Right lobe of liver (tissue), 6 donors: ENCODE measurements around the gene ASPRV1. TPM values are rescaled to one million over a fixed set of nuclear protein-coding genes. Genes with fewer than 3 reads are reported as not detected.

ENCODE experiments used
- ATAC-seq, 4 donors: fragments of 200-7000 bp; cut with Tn5 transposase; one replicate each; pipeline ENCODE4 v1.9.1; 2020; ENCODE audit warnings: mild to moderate bottlenecking in 4 of 4, moderate library complexity in 4 of 4
- DNase-seq, 3 donors: peaks; one replicate each; pipeline ENCODE4 v3.0.0-alpha.2; 2020
- H3K27ac ChIP-seq, 3 donors: fragments of 200-600 bp; one replicate each; pipeline ENCODE4 v1.8.0; 2022
- H3K27me3 ChIP-seq, 2 donors: fragments of 200-600 bp; one replicate each; pipeline ENCODE4 v1.8.0; 2022
- H3K36me3 ChIP-seq, 4 donors: fragments of 200-600 bp; sonication (generic) in 1 of 4; one replicate each; pipeline versions ENCODE4 v1.5.1 to v1.8.0; 2017 to 2022; ENCODE audit warnings: control low read depth in 1 of 4
- H3K4me1 ChIP-seq, 4 donors: fragments of 200-600 bp; sonication (generic) in 1 of 4; one replicate each; pipeline versions ENCODE4 v1.5.1 to v1.8.0; 2017 to 2022; ENCODE audit warnings: control low read depth in 1 of 4
- H3K4me3 ChIP-seq, 3 donors: fragments of 200-600 bp; one replicate each; pipeline ENCODE4 v1.8.0; 2022
- H3K9me3 ChIP-seq, 4 donors: fragments of 200-600 bp; sonication (generic) in 1 of 4; one replicate each; pipeline versions ENCODE4 v1.5.1 to v1.8.0; 2017 to 2022; ENCODE audit warnings: control low read depth in 1 of 4
- CTCF ChIP-seq, 4 donors: fragments of 200-600 bp in 3 of 4; fragments of 450-650 bp in 1 of 4; IDR thresholded peaks; one replicate each; pipeline versions ENCODE4 v1.5.1 to v1.8.0; 2016 to 2022; ENCODE audit warnings: antibody characterized with exemption in 4 of 4, mild to moderate bottlenecking in 2 of 4
- POLR2A ChIP-seq: fragments of 450-650 bp; IDR thresholded peaks from one replicate; pipeline ENCODE4 v1.6.1; 2017; ENCODE audit warnings: antibody characterized with exemption, mild to moderate bottlenecking
- WGBS: methylation state at CpG from one replicate; pipeline ENCODE4 v1.1.6; 2018; ENCODE audit warnings: low coverage, low lambda C conversion rate; ENCODE audit not compliant: insufficient coverage; ENCODE audit errors: missing lambda C conversion rate; 5-methylcytosine and 5-hydroxymethylcytosine counted together
- intact Hi-C, 2 donors: fragments of 100-400 bp; cut with DNase I; formaldehyde crosslinking; loops; one replicate each; pipeline versions ENCODE4 v1.11.2 to v1.14.1; 2022
- total RNA-seq, 6 experiments: library from RNA; depleted of rRNA in 2 of 6; stranded (reverse); fragments of >200 nt in 2 of 6; fragmentation: NEBNext Ultra II Directional in 3 of 6; extraction: Animal tissue kit (Norgen Biotek cat#: 25700) in 3 of 6; gene quantifications; one replicate each; pipeline versions ENCODE4 v1.1.0 to v1.2.4, GENCODE V29; 2016 to 2023
- donor health status: DM: no; HTN: yes; CAD: no.
- donor health status: DM: no; HTN: no; CAD: no.
- donor health status: DM: no; HTN: no; CAD: no.
- donor health status: DM: no; HTN: yes; CAD: no.
- donor health status: DM: no; HTN: yes; CAD: no.

The ASPRV1 gene
- total RNA-seq, 6 experiments from 2014 or later: 0.31 to 0.98 (median 0.59) TPM

GRCh38 chr2:69948032-69948962 lies 13.1 kb downstream of the ASPRV1 start:
- H3K4me1 ChIP-seq: no peaks in the 10 kb centered on the region
- 85% methylated on average over 5 of the region's 35 CpGs for WGBS
- H3K4me3 ChIP-seq: no peak overlapping the region
- DNase-seq (no peak), ATAC-seq (peak in 1 of 4 donors; percentile 11)
- no peaks in the 10 kb centered on the region for H3K9me3 ChIP-seq
- no peak overlapping the region for H3K27ac ChIP-seq
- intact Hi-C loops: loop anchor here in 1 of 2 donors (10.0 kb wide), 1 partner anchor 997 kb away; no protein-coding TSS in a partner anchor
- no peaks in the 10 kb centered on the region for H3K36me3 ChIP-seq
- no peaks in the 10 kb centered on the region for H3K27me3 ChIP-seq
- TF ChIP-seq POLR2A: no peak
- TF ChIP-seq CTCF (IDR thresholded peaks at IDR 0.05): no peak

GRCh38 chr2:69947325-69947931 lies 14.0 kb downstream of the ASPRV1 start:
- no peak for TF ChIP-seq POLR2A
- TF ChIP-seq CTCF (IDR thresholded peaks at IDR 0.05): no peak
- no peak for ATAC-seq
- Histone ChIP-seq H3K4me3 (no peak overlapping the region), H3K27me3 (no peaks in the 10 kb centered on the region), H3K36me3 (peaks cover 0 to 7% (median 0%) of the 10 kb centered on the region in 4 donors), H3K27ac (no peak overlapping the region), H3K4me1 (no peaks in the 10 kb centered on the region), H3K9me3 (no peaks in the 10 kb centered on the region)
- DNase-seq: no peak
- intact Hi-C loops: loop anchor here in 1 of 2 donors (10.0 kb wide), 1 partner anchor 997 kb away; no protein-coding TSS in a partner anchor
- WGBS: 70% methylated on average over 4 of the region's 4 CpGs

- no peak overlapping the region for H3K4me3 ChIP-seq
- intact Hi-C loops: loop anchor here in 1 of 2 donors (10.0 kb wide), 1 partner anchor 998 kb away; no protein-coding TSS in a partner anchor
- no peak for DNase-seq
- H3K4me1 ChIP-seq: no peaks in the 10 kb centered on the region
- H3K36me3 ChIP-seq: peaks cover 0 to 11% (median 1%) of the 10 kb centered on the region in 4 donors
- no peaks in the 10 kb centered on the region for H3K9me3 ChIP-seq
- WGBS: 69% methylated on average over 9 of the region's 13 CpGs
- H3K27me3 ChIP-seq: no peaks in the 10 kb centered on the region
- TF ChIP-seq CTCF (IDR thresholded peaks at IDR 0.05): no peak
- no peak for TF ChIP-seq POLR2A
- peak overlapping the region in 1 of 3 donors; percentile 28 for H3K27ac ChIP-seq
- peak; percentile 40 to 57 (median 50) for ATAC-seq
Measured at GRCh38 chr2:69946351-69947324, 14.8 kb downstream of the ASPRV1 start.

- DNase-seq (no peak), ATAC-seq (no peak)
- peak overlapping the region in 2 of 3 donors; percentile 13 to 28 for H3K27ac ChIP-seq
- H3K27me3 ChIP-seq: no peaks in the 10 kb centered on the region
- intact Hi-C loops: loop anchor here in 1 of 2 donors (10.0 kb wide), 1 partner anchor 999 kb away; no protein-coding TSS in a partner anchor
- peaks cover 0 to 16% (median 1%) of the 10 kb centered on the region in 4 donors for H3K36me3 ChIP-seq
- no peak overlapping the region for H3K4me3 ChIP-seq
- H3K4me1 ChIP-seq: no peaks in the 10 kb centered on the region
- WGBS: 83% methylated on average over 6 of the region's 8 CpGs
- TF ChIP-seq POLR2A (no peak), CTCF (IDR thresholded peaks at IDR 0.05) (no peak)
- no peaks in the 10 kb centered on the region for H3K9me3 ChIP-seq
Measured at GRCh38 chr2:69945941-69946340, 15.5 kb downstream of the ASPRV1 start.
